ENCODE data around the gene CDKL1. TPM values are rescaled to one million over a fixed set of nuclear protein-coding genes. Genes with fewer than 3 reads are reported as not detected.

CDKL1 gene
- total and polyA plus RNA-seq, 2 of the 13 experiments (the other 11 are each of a cell fraction or from before 2014, with no cell fraction given), result 4.4 to 5.1 TPM

DNA sequence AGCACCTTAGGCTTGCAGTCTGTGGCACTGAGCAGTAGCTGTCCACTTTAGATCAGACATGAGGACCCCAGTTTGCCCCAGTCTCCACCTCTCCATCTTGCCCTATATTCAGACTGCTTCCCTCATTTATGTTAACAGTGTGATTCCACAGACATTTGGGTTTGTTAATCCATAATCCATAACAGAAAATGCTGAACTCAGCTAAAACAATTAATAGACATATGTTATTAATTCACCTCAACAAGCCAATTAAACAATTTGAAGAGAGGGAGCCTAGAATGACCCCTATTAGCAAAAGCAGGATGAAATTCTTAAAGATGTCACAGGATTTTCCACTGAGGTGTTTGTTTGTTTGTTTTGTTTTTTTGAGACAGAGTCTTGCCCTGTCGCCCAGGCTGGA is 9.1 kb downstream of the CDKL1 start:
- no peaks in the 10 kb centered on the region for H3K79me2 ChIP-seq (ENCODE audit: insufficient read depth, low read length)
- ChIA-PET CTCF (ENCODE audit: low intra/inter-chr PET ratio, low total read pairs) (no interaction called here), POLR2A (no interaction called here)
- no peaks in the 10 kb centered on the region for H3K27me3 ChIP-seq (ENCODE audit: control insufficient read depth in 1 of 2, insufficient read depth in 2 of 2, low read length in 2 of 2)
- intact Hi-C loops (cut with micrococcal nuclease; ENCODE audit: unreplicated experiment), result no loop called here
- ATAC-seq, result no peak
- WGBS (ENCODE audit: low lambda C conversion rate), result 87% methylated on average over 1 of the region's 1 CpG
- TF ChIP-seq ZNF883 (CRISPR knock-in tag; IDR thresholded peaks at IDR 0.05; ENCODE audit: not compliant biosample characterization) (no peak), ZNF430 (CRISPR knock-in tag; IDR thresholded peaks at IDR 0.05) (no peak), MAFK (conservative IDR thresholded peaks at IDR 0.05 in 1 of 2, IDR thresholded peaks at IDR 0.05 in 1 of 2; ENCODE audit: low read length in 2 of 2) (peak; percentile 86 to 95), MXD4 (CRISPR knock-in tag; IDR thresholded peaks at IDR 0.05) (no peak), SIX1 (CRISPR knock-in tag; IDR thresholded peaks at IDR 0.05; ENCODE audit: borderline replicate concordance) (no peak), SP2 (CRISPR knock-in tag; IDR thresholded peaks at IDR 0.05) (no peak), MAFF (IDR thresholded peaks at IDR 0.05; ENCODE audit: low read depth, low read length) (peak; percentile 91), ZNF678 (CRISPR knock-in tag; IDR thresholded peaks at IDR 0.05) (no peak)
- TF ChIP-seq, protein P1, sequence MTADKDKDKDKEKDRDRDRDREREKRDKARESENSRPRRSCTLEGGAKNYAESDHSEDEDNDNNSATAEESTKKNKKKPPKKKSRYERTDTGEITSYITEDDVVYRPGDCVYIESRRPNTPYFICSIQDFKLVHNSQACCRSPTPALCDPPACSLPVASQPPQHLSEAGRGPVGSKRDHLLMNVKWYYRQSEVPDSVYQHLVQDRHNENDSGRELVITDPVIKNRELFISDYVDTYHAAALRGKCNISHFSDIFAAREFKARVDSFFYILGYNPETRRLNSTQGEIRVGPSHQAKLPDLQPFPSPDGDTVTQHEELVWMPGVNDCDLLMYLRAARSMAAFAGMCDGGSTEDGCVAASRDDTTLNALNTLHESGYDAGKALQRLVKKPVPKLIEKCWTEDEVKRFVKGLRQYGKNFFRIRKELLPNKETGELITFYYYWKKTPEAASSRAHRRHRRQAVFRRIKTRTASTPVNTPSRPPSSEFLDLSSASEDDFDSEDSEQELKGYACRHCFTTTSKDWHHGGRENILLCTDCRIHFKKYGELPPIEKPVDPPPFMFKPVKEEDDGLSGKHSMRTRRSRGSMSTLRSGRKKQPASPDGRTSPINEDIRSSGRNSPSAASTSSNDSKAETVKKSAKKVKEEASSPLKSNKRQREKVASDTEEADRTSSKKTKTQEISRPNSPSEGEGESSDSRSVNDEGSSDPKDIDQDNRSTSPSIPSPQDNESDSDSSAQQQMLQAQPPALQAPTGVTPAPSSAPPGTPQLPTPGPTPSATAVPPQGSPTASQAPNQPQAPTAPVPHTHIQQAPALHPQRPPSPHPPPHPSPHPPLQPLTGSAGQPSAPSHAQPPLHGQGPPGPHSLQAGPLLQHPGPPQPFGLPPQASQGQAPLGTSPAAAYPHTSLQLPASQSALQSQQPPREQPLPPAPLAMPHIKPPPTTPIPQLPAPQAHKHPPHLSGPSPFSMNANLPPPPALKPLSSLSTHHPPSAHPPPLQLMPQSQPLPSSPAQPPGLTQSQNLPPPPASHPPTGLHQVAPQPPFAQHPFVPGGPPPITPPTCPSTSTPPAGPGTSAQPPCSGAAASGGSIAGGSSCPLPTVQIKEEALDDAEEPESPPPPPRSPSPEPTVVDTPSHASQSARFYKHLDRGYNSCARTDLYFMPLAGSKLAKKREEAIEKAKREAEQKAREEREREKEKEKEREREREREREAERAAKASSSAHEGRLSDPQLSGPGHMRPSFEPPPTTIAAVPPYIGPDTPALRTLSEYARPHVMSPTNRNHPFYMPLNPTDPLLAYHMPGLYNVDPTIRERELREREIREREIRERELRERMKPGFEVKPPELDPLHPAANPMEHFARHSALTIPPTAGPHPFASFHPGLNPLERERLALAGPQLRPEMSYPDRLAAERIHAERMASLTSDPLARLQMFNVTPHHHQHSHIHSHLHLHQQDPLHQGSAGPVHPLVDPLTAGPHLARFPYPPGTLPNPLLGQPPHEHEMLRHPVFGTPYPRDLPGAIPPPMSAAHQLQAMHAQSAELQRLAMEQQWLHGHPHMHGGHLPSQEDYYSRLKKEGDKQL (CRISPR knock-in tag; IDR thresholded peaks at IDR 0.05; ENCODE audit: low read depth), result no peak
- TF ChIP-seq, protein P2, sequence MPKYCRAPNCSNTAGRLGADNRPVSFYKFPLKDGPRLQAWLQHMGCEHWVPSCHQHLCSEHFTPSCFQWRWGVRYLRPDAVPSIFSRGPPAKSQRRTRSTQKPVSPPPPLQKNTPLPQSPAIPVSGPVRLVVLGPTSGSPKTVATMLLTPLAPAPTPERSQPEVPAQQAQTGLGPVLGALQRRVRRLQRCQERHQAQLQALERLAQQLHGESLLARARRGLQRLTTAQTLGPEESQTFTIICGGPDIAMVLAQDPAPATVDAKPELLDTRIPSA (CRISPR knock-in tag; IDR thresholded peaks at IDR 0.05; ENCODE audit: borderline replicate concordance), result no peak
- TF ChIP-seq, protein P3, sequence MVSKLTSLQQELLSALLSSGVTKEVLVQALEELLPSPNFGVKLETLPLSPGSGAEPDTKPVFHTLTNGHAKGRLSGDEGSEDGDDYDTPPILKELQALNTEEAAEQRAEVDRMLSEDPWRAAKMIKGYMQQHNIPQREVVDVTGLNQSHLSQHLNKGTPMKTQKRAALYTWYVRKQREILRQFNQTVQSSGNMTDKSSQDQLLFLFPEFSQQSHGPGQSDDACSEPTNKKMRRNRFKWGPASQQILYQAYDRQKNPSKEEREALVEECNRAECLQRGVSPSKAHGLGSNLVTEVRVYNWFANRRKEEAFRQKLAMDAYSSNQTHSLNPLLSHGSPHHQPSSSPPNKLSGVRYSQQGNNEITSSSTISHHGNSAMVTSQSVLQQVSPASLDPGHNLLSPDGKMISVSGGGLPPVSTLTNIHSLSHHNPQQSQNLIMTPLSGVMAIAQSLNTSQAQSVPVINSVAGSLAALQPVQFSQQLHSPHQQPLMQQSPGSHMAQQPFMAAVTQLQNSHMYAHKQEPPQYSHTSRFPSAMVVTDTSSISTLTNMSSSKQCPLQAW (CRISPR knock-in tag; IDR thresholded peaks at IDR 0.05), result no peak
- TF ChIP-seq, protein P4, sequence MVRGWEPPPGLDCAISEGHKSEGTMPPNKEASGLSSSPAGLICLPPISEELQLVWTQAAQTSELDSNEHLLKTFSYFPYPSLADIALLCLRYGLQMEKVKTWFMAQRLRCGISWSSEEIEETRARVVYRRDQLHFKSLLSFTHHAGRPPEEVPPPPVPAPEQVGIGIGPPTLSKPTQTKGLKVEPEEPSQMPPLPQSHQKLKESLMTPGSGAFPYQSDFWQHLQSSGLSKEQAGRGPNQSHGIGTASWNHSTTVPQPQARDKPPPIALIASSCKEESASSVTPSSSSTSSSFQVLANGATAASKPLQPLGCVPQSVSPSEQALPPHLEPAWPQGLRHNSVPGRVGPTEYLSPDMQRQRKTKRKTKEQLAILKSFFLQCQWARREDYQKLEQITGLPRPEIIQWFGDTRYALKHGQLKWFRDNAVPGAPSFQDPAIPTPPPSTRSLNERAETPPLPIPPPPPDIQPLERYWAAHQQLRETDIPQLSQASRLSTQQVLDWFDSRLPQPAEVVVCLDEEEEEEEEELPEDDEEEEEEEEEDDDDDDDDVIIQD (CRISPR knock-in tag; IDR thresholded peaks at IDR 0.05; ENCODE audit: low read depth), result no peak
- TF ChIP-seq, protein P5, sequence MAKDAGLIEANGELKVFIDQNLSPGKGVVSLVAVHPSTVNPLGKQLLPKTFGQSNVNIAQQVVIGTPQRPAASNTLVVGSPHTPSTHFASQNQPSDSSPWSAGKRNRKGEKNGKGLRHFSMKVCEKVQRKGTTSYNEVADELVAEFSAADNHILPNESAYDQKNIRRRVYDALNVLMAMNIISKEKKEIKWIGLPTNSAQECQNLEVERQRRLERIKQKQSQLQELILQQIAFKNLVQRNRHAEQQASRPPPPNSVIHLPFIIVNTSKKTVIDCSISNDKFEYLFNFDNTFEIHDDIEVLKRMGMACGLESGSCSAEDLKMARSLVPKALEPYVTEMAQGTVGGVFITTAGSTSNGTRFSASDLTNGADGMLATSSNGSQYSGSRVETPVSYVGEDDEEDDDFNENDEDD (CRISPR knock-in tag; IDR thresholded peaks at IDR 0.05; ENCODE audit: borderline replicate concordance), result no peak
- FAIRE-seq, result no peak
- no peaks in the 10 kb centered on the region for H3K9me3 ChIP-seq (ENCODE audit: low read length)
- H3K4me1 ChIP-seq (ENCODE audit: insufficient read depth, low read length), result peaks cover 34% of the 10 kb centered on the region
- no peak overlapping the region for H3K27ac ChIP-seq (ENCODE audit: extremely low read length, insufficient read depth, low read length)
- H3K36me3 ChIP-seq (replicated peaks in 1 of 2; ENCODE audit: control insufficient read depth in 1 of 2, insufficient read depth in 2 of 2, low read length in 2 of 2), result no peaks in the 10 kb centered on the region
- no peak overlapping the region for H3K9ac ChIP-seq (ENCODE audit: insufficient read depth, low read depth, low read length)
- no peak for DNase-seq (ENCODE audit: low spot score)
- no peak overlapping the region for H2AFZ ChIP-seq (ENCODE audit: low read length)
- BruUV-seq (replicated peaks), result no TSS peak
- no peak overlapping the region for H3K4me2 ChIP-seq (ENCODE audit: low read depth, low read length)
- H4K20me1 ChIP-seq (ENCODE audit: insufficient read depth, low read length), result no peaks in the 10 kb centered on the region
- in situ Hi-C loops (cut with HindIII; ENCODE audit: extremely low pct_ligation_motif_present, low pct_unique_long_range_greater_than_20kb), result no loop called here
- H3K4me3 ChIP-seq (replicated peaks in 1 of 3; ENCODE audit: insufficient read depth in 1 of 3, low read depth in 2 of 3, low read length in 3 of 3), result no peak overlapping the region
